Left lung (tissue), 10 donors: ENCODE data around the gene TTC7B. TPM values are rescaled to one million over a fixed set of nuclear protein-coding genes. Genes with fewer than 3 reads are reported as not detected.

Experiments
- ATAC-seq: fragments of 200-7000 bp; cut with Tn5 transposase; one replicate; pipeline ENCODE4 v1.9.1; 2020; ENCODE audit warnings: moderate library complexity
- DNase-seq, 4 donors: peaks; one replicate each; pipeline ENCODE4 v3.0.0-alpha.2; 2013 to 2020
- H3K27ac ChIP-seq, 2 donors: fragments of 200-600 bp; sonication (generic) in 1 of 2; one replicate each; pipeline versions ENCODE4 v1.5.0 to v1.8.0; 2020 to 2021
- H3K27me3 ChIP-seq, 2 donors: fragments of 200-600 bp; sonication (generic) in 1 of 2; one replicate each; pipeline versions ENCODE4 v1.5.0 to v1.8.0; 2020 to 2021
- H3K36me3 ChIP-seq, 2 donors: fragments of 200-600 bp; sonication (generic) in 1 of 2; one replicate each; pipeline versions ENCODE4 v1.5.0 to v1.8.0; 2020 to 2021
- H3K4me1 ChIP-seq, 2 donors: fragments of 200-600 bp; one replicate each; pipeline ENCODE4 v1.8.0; 2021
- H3K4me3 ChIP-seq, 2 donors: fragments of 200-600 bp; sonication (generic) in 1 of 2; one replicate each; pipeline versions ENCODE4 v1.5.0 to v1.8.0; 2020 to 2021; ENCODE audit warnings: mild to moderate bottlenecking in 1 of 2
- H3K9me3 ChIP-seq, 2 donors: fragments of 200-600 bp; sonication (generic) in 1 of 2; one replicate each; pipeline versions ENCODE4 v1.5.0 to v1.8.0; 2020 to 2021
- intact Hi-C, 2 donors: fragments of 100-400 bp; cut with DNase I; formaldehyde crosslinking; loops; one replicate each; pipeline versions ENCODE4 v1.11.2 to v1.14.2; 2022
- polyA plus RNA-seq, 6 donors: library from polyadenylated mRNA; unstranded; fragments of 120-200 nt; gene quantifications; one replicate each; pipeline ENCODE4 v1.2.1, GENCODE V29; 2013; ENCODE audit not compliant: insufficient read length in 6 of 6
- total RNA-seq, 2 donors: library from RNA; stranded (reverse); fragmentation: NEBNext Ultra II Directional; extraction: Animal tissue kit (Norgen Biotek cat#: 25700); gene quantifications; one replicate each; pipeline ENCODE4 v1.2.1, GENCODE V29; 2021
- TF ChIP-seq, protein P1 (sequence below), 2 donors: fragments of 200-600 bp; sonication (generic) in 1 of 2; IDR thresholded peaks; one replicate each; pipeline versions ENCODE4 v1.5.0 to v1.8.0; 2021; ENCODE audit warnings: antibody characterized with exemption in 2 of 2
- donor health status: DM: no; HTN: yes; CAD: no.
- donor health status: DM: no; HTN: no; CAD: no.

TTC7B gene
- total and polyA plus RNA-seq, 8 donors: 26.8 to 47.5 (median 39.5) TPM

DNA sequence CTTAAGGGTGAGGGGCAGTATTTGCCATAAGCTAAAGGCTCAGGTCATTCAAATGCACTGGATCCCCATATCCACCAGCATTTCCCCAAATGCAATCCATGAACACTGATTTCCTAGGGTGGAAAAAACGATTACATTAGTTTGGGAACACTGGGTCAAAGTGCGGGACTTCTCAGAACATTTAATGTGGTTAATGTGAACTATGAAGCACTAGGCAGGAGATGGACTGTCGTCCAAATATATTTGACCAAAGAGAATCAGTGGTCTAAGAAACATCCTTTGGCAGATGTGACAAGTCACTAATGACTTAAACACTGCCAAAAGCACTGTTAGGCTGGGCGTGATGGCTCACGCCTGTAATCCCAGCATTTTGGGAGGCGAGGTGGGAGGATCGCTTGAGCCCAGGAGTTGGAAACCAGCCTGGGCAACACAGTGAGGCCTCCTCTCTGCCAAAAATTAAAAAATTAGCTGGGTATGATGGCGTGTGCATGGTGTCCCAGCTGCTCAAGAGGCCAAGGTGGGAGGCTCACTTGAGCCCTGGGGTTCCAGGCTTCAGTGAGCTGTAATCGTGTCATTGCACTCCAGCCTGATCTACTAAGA is 214.0 kb downstream of the TTC7B start:
- TF ChIP-seq, protein P1, sequence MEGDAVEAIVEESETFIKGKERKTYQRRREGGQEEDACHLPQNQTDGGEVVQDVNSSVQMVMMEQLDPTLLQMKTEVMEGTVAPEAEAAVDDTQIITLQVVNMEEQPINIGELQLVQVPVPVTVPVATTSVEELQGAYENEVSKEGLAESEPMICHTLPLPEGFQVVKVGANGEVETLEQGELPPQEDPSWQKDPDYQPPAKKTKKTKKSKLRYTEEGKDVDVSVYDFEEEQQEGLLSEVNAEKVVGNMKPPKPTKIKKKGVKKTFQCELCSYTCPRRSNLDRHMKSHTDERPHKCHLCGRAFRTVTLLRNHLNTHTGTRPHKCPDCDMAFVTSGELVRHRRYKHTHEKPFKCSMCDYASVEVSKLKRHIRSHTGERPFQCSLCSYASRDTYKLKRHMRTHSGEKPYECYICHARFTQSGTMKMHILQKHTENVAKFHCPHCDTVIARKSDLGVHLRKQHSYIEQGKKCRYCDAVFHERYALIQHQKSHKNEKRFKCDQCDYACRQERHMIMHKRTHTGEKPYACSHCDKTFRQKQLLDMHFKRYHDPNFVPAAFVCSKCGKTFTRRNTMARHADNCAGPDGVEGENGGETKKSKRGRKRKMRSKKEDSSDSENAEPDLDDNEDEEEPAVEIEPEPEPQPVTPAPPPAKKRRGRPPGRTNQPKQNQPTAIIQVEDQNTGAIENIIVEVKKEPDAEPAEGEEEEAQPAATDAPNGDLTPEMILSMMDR (IDR thresholded peaks at IDR 0.05): no peak
- intact Hi-C loops: no loop called here

DNA sequence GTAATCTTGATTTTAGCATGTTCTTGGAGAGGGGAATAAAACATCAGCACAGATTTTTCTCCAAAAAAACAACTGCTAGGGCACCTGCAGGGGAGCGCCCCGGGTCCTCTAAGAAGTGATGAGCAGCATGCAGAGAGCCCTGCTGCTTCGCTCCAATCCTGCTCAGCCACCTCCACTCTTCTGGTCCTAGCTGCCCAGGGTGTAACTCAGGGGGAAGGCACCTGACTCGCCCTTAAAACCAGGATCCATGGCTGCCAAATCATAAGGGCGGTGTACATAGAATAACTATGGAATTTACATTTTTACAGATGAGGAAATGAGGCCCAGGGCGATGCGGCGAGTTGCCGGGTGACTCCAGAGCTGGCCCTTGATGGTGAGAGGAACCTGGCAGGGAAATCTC is 214.7 kb downstream of the TTC7B start:
- no peaks in the 10 kb centered on the region for H3K36me3 ChIP-seq
- DNase-seq (no peak), ATAC-seq (no peak)
- peak overlapping the region in 1 of 2 donors; percentile 13 for H3K27ac ChIP-seq
- no peaks in the 10 kb centered on the region for H3K27me3 ChIP-seq
- intact Hi-C loops: no loop called here
- TF ChIP-seq, protein P1 (IDR thresholded peaks at IDR 0.05): no peak
- H3K4me1 ChIP-seq: peaks cover 0 to 13% of the 10 kb centered on the region in 2 donors
- no peaks in the 10 kb centered on the region for H3K9me3 ChIP-seq
- no peak overlapping the region for H3K4me3 ChIP-seq

More for the DNA sequence above, 214.0 kb downstream of the TTC7B start:
- peak; percentile 36 for ATAC-seq
- no peaks in the 10 kb centered on the region for H3K9me3 ChIP-seq
- no peaks in the 10 kb centered on the region for H3K27me3 ChIP-seq
- H3K4me1 ChIP-seq: peaks cover 0 to 13% of the 10 kb centered on the region in 2 donors
- no peak overlapping the region for H3K4me3 ChIP-seq
- H3K36me3 ChIP-seq: peaks cover 0 to 3% of the 10 kb centered on the region in 2 donors
- DNase-seq: peak in 2 of 4 donors; percentile 77 to 83
- peak overlapping the region in 1 of 2 donors; percentile 13 for H3K27ac ChIP-seq

DNA sequence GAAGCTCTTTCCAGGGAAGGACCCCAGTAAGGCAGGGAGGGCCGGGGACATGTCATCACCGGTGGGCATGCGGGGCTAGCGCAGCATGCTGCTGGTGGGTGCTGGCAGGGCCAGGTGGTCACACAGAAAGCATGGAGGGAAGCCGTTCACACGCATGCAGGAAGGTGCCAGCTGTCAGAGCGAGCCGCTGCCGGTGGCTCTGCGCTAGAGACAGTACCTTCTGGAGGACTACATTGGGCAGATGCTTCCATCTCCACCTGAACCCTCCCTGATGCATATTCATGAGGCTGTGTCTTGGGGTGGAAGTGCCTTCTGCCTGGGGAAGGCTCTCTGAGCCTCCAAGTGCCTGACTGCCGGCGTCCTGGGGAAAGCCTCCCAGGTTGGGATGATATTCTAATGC is 215.6 kb downstream of the TTC7B start:
- TF ChIP-seq, protein P1 (IDR thresholded peaks at IDR 0.05): no peak
- no peak overlapping the region for H3K4me3 ChIP-seq
- no peak overlapping the region for H3K27ac ChIP-seq
- H3K27me3 ChIP-seq: no peaks in the 10 kb centered on the region
- no peaks in the 10 kb centered on the region for H3K9me3 ChIP-seq
- intact Hi-C loops: no loop called here
- H3K36me3 ChIP-seq: no peaks in the 10 kb centered on the region
- DNase-seq (no peak), ATAC-seq (no peak)
- peaks cover 0 to 13% of the 10 kb centered on the region in 2 donors for H3K4me1 ChIP-seq

DNA sequence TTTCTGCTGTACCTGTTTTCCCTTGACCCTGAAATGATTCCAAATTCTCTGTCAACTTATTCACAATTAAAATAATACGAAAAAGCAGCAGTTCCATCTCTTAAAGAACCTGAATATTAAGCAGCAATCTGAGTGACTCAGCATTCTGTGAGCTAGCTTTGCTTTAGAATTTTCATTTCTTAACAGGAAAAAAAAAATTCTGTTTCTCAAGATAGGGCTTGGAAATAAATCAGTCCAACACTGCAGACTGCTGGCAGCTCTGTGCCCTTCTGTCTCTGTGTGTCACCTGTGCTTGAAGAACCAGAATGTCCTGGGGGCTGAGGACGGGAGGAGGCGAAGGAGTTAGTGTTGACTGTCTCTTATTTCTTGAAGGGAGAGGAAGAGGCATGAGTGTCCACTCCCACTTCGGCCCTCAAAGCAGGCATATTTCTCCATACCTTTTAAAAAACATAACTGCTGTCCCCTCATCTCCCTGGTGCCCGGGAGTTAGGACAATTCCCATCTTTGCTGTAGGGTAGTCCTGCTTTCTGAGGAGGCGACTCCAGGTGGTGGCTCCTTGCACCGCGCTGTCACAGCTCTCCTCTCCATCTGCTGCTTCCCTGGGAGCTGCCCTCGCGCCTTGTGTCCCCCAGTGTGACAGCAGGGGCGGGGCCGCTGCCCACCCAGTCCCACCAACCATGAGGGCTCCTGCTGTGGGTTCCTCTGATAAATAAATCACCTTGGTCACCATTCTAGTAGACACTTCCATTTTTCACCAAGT is 216.3 kb downstream of the TTC7B start:
- no peak for DNase-seq
- intact Hi-C loops: no loop called here
- Histone ChIP-seq H3K9me3 (no peaks in the 10 kb centered on the region), H3K4me3 (no peak overlapping the region), H3K4me1 (peaks cover 0 to 13% of the 10 kb centered on the region in 2 donors), H3K27ac (no peak overlapping the region), H3K27me3 (no peaks in the 10 kb centered on the region), H3K36me3 (no peaks in the 10 kb centered on the region)
- peak; percentile 61 for ATAC-seq
- TF ChIP-seq, protein P1 (IDR thresholded peaks at IDR 0.05): peak in 1 of 2 donors; percentile 13

DNA sequence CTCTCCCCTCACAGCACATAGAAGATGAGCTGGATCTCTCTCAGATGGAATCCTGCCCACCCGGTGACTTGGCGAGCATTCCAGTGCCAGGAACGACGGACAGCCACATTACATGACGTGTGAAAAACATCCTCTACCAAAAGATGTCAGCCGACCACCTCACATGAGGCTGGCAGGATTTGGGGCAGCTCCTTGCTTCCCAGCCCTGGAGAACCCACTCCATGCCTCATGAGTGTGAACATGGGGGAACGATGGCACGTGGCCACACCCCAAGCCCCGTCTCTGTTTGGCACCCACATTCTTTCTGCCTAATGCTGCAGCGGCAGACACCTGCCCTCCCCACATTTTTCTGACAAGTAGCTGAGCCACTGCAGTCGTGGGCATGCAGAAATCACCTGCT is 216.9 kb downstream of the TTC7B start:
- H3K27ac ChIP-seq: no peak overlapping the region
- peak; percentile 31 for ATAC-seq
- H3K4me3 ChIP-seq: no peak overlapping the region
- no peaks in the 10 kb centered on the region for H3K27me3 ChIP-seq
- H3K4me1 ChIP-seq: peaks cover 0 to 13% of the 10 kb centered on the region in 2 donors
- intact Hi-C loops: no loop called here
- TF ChIP-seq, protein P1 (IDR thresholded peaks at IDR 0.05): no peak
- no peak for DNase-seq
- H3K9me3 ChIP-seq: no peaks in the 10 kb centered on the region
- H3K36me3 ChIP-seq: no peaks in the 10 kb centered on the region
